HCT116 (cell line): ENCODE measurements around the gene STXBP5. TPM values are rescaled to one million over a fixed set of nuclear protein-coding genes. Genes with fewer than 3 reads are reported as not detected.

ENCODE experiments used
- ATAC-seq: fragments of 200-7000 bp; cut with Tn5 transposase; 2 replicates; pipeline ENCODE4 v1.9.1; 2020; ENCODE audit warnings: mild to moderate bottlenecking, moderate library complexity
- BruUV-seq: library from RNA; stranded (reverse); fragments of 400-500 nt; replicated peaks from 2 replicates; lab custom pipeline; 2021; lab: Mats Ljungman, UMichigan
- CTCF ChIA-PET: fragments of 300-600 bp; sonication (Branson Sonifier 250); formaldehyde crosslinking; loops from one replicate; lab custom pipeline; 2021; ENCODE audit warnings: antibody characterized with exemption; lab: Charles Lee
- POLR2A ChIA-PET: fragments of 300-600, 350-600 bp; sonication (Branson Sonifier 250); formaldehyde crosslinking; loops from one replicate; lab custom pipeline; 2021; ENCODE audit warnings: antibody characterized with exemption; lab: Charles Lee
- RAD21 ChIA-PET, 2 experiments: fragments of 300-600 bp; sonication (Branson Sonifier 250); formaldehyde crosslinking; loops; one replicate each; lab custom pipeline; 2023; ENCODE audit warnings: low total read pairs in 2 of 2; ENCODE audit not compliant: uncharacterized antibody in 2 of 2, unreplicated experiment in 2 of 2, low non-redundant PET in 1 of 2; lab: Charles Lee
- DNase-seq: peaks from one replicate; pipeline ENCODE4 v3.0.0-alpha.2; 2010; ENCODE audit warnings: low read depth, low spot score
- H2AFZ ChIP-seq: fragments of 200-600 bp; shearing (Covaris generic), sonication (generic); 2 replicates; pipeline ENCODE4 v1.6.1; 2017; ENCODE audit warnings: low read depth, mixed run types, mixed read lengths, antibody characterized with exemption, low read length; ENCODE audit not compliant: poor library complexity, severe bottlenecking
- H3K27ac ChIP-seq: 2 replicates; pipeline ENCODE4 v1.5.1; 2012; ENCODE audit warnings: low read depth, low read length
- H3K27me3 ChIP-seq: fragments of 200-600 bp; sonication (generic); 2 replicates; pipeline ENCODE4 v1.6.1; 2016; ENCODE audit warnings: mixed run types, low read length, mixed read lengths; ENCODE audit not compliant: insufficient read depth
- H3K36me3 ChIP-seq, 2 experiments: fragments of 200-500 bp in 1 of 2; fragments of 200-600 bp in 1 of 2; sonication (Bioruptor generic) in 1 of 2; sonication (generic) in 1 of 2; 2 replicates each; pipeline versions ENCODE4 v1.5.1 to v1.6.1; 2014 to 2016; ENCODE audit warnings: low read length in 2 of 2, inconsistent platforms in 1 of 2, mixed read lengths in 1 of 2, mixed run types in 1 of 2; ENCODE audit not compliant: insufficient read depth in 2 of 2, control insufficient read depth in 1 of 2
- H3K4me1 ChIP-seq, 2 experiments: fragments of 200-600 bp in 1 of 2; sonication (generic) in 1 of 2; 2 replicates each; pipeline versions ENCODE4 v1.5.1 to v1.6.1; 2012 to 2017; ENCODE audit warnings: low read length in 2 of 2, inconsistent platforms in 1 of 2, mild to moderate bottlenecking in 1 of 2, mixed read lengths in 1 of 2, mixed run types in 1 of 2, moderate library complexity in 1 of 2; ENCODE audit not compliant: insufficient read depth in 2 of 2, control insufficient read depth in 1 of 2
- H3K4me2 ChIP-seq: fragments of 200-600 bp; sonication (generic); 2 replicates; pipeline ENCODE4 v1.6.1; 2017; ENCODE audit warnings: mixed run types, low read length, mixed read lengths
- H3K4me3 ChIP-seq, 2 experiments: fragments of 200-600 bp in 1 of 2; sonication (generic) in 1 of 2; replicated peaks in 1 of 2; 2 replicates each; pipeline ENCODE4 v1.5.1; 2011 to 2016; ENCODE audit warnings: low read length in 2 of 2, control low read depth in 1 of 2, low read depth in 1 of 2, mild to moderate bottlenecking in 1 of 2, mixed read lengths in 1 of 2, mixed run types in 1 of 2
- H3K79me2 ChIP-seq: fragments of 200-600 bp; sonication (generic); 2 replicates; pipeline ENCODE4 v1.6.1; 2017; ENCODE audit warnings: mild to moderate bottlenecking, mixed run types, low read length, moderate library complexity, mixed read lengths; ENCODE audit not compliant: insufficient read depth
- H3K9ac ChIP-seq: fragments of 200-600 bp; sonication (generic); 2 replicates; pipeline ENCODE4 v1.6.1; 2016; ENCODE audit warnings: low read length, mixed read lengths
- H3K9me2 ChIP-seq: fragments of 200-600 bp; sonication (generic), shearing (Covaris generic); 2 replicates; pipeline ENCODE4 v1.6.1; 2017; ENCODE audit warnings: mixed run types, mild to moderate bottlenecking, moderate library complexity; ENCODE audit not compliant: insufficient read depth
- H3K9me3 ChIP-seq, 2 experiments: fragments of 200-500 bp in 1 of 2; fragments of 200-600 bp in 1 of 2; sonication (Bioruptor generic) in 1 of 2; sonication (generic) in 1 of 2; 2 replicates each; pipeline ENCODE4 v1.6.1; 2014 to 2017; ENCODE audit warnings: low read length in 2 of 2, mixed read lengths in 2 of 2, inconsistent platforms in 1 of 2, low read depth in 1 of 2, mild to moderate bottlenecking in 1 of 2, mixed run types in 1 of 2, moderate library complexity in 1 of 2; ENCODE audit not compliant: control insufficient read depth in 1 of 2, insufficient read depth in 1 of 2
- H4K20me1 ChIP-seq: fragments of 200-600 bp; sonication (generic), shearing (Covaris generic); 2 replicates; pipeline ENCODE4 v1.6.1; 2017; ENCODE audit warnings: mixed run types, mild to moderate bottlenecking, moderate library complexity; ENCODE audit not compliant: insufficient read depth
- CBX3 ChIP-seq: IDR thresholded peaks from 2 replicates; pipeline ENCODE4 v1.6.1; 2012; ENCODE audit warnings: low read depth
- CEBPB ChIP-seq: IDR thresholded peaks from 2 replicates; pipeline ENCODE4 v1.6.1; 2012; ENCODE audit warnings: low read depth
- CTCF ChIP-seq, 3 experiments: fragments of 200-600 bp in 1 of 3; sonication (generic) in 1 of 3; IDR thresholded peaks in 2 of 3; conservative IDR thresholded peaks in 1 of 3; 2 replicates each; pipeline ENCODE4 v1.5.1; 2012 to 2017; ENCODE audit warnings: low read depth in 2 of 3, low read length in 2 of 3, antibody characterized with exemption in 1 of 3, borderline replicate concordance in 1 of 3, control low read depth in 1 of 3, mild to moderate bottlenecking in 1 of 3, mixed read lengths in 1 of 3, mixed run types in 1 of 3, moderate library complexity in 1 of 3; ENCODE audit not compliant: insufficient read depth in 1 of 3
- EZH2 ChIP-seq: fragments of 200-600 bp; sonication (generic); IDR thresholded peaks from 2 replicates; pipeline ENCODE4 v1.6.1; 2017; ENCODE audit warnings: antibody characterized with exemption, mixed run types
- FOSL1 ChIP-seq: IDR thresholded peaks from 2 replicates; pipeline ENCODE4 v1.6.1; 2012; ENCODE audit warnings: low read depth
- JUND ChIP-seq: IDR thresholded peaks from 2 replicates; pipeline ENCODE4 v1.6.1; 2012
- POLR2AphosphoS5 ChIP-seq: IDR thresholded peaks from 2 replicates; pipeline ENCODE4 v1.6.1; 2011; ENCODE audit warnings: mild to moderate bottlenecking, low read depth, low read length, moderate library complexity
- RAD21 ChIP-seq: IDR thresholded peaks from 2 replicates; pipeline ENCODE4 v1.6.1; 2012; ENCODE audit warnings: low read depth, mild to moderate bottlenecking
- SIN3A ChIP-seq: IDR thresholded peaks from 2 replicates; pipeline ENCODE4 v1.6.1; 2012; ENCODE audit warnings: low read depth
- SP1 ChIP-seq: IDR thresholded peaks from 2 replicates; pipeline ENCODE4 v1.6.1; 2012; ENCODE audit warnings: low read depth
- SRF ChIP-seq: IDR thresholded peaks from 2 replicates; pipeline ENCODE4 v1.6.1; 2012; ENCODE audit warnings: low read depth
- TCF7L2 ChIP-seq: IDR thresholded peaks from 2 replicates; pipeline ENCODE4 v1.7.0; 2011; ENCODE audit warnings: borderline replicate concordance, inconsistent platforms; ENCODE audit not compliant: insufficient read depth, insufficient read length; ENCODE audit errors: extremely low read depth
- ZFX ChIP-seq: fragments of 450-650 bp; IDR thresholded peaks from 2 replicates; pipeline ENCODE4 v1.6.1; 2017
- ZNF274 ChIP-seq: fragments of 200-500 bp; sonication (Bioruptor generic); IDR thresholded peaks from 2 replicates; pipeline ENCODE4 v1.6.1; 2014; ENCODE audit warnings: mild to moderate bottlenecking, low read depth, low read length, inconsistent platforms
- intact Hi-C: fragments of 100-400 bp; cut with micrococcal nuclease; formaldehyde crosslinking; loops from 2 replicates; pipeline ENCODE4 v1.10.0; 2022
- total RNA-seq: library from RNA; stranded (reverse); gene quantifications from one replicate; pipeline ENCODE4 v1.2.1, GENCODE V29; 2021; ENCODE audit not compliant: unreplicated experiment
- TF ChIP-seq, protein P1 (sequence below): IDR thresholded peaks from 2 replicates; pipeline ENCODE4 v1.6.1; 2012
- TF ChIP-seq, protein P2 (sequence below): IDR thresholded peaks from 2 replicates; pipeline ENCODE4 v1.6.1; 2012; ENCODE audit warnings: low read depth
- TF ChIP-seq, protein P3 (sequence below): IDR thresholded peaks from 2 replicates; pipeline ENCODE4 v1.6.1; 2012
- TF ChIP-seq, protein P4 (sequence below): IDR thresholded peaks from 2 replicates; pipeline ENCODE4 v1.6.1; 2011; ENCODE audit warnings: mild to moderate bottlenecking, low read length, moderate library complexity; ENCODE audit not compliant: insufficient replicate concordance; ENCODE audit errors: extremely low read depth

The STXBP5 gene
- total RNA-seq, 1 experiment from 2014 or later: 12.6 TPM

DNA sequence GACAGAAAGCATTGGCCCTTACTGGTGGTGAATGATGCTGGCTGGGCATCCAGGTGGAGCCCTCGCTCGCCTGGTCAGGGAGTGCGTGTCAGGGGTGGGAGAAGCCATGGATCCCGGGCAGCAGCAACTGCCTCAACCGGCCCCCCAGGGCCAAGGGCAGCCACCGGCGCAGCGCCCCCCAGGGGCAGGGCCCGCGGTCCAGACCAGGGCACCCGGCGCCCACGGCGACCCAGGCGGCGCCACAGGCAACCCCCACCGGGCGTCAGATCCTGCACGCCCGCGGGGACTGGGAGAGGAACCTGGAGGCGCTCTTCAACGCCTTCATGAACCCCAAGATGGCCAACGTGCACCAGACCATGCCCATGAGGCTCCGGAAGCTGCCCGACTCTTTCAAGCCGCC, 202.6 kb downstream of the STXBP5 start:
- Histone ChIP-seq H3K9ac (no peak overlapping the region), H3K9me3 (no peaks in the 10 kb centered on the region; a peak in 1 of 4 replicates), H3K4me2 (no peak overlapping the region), H3K27ac (no peak overlapping the region), H3K79me2 (no peaks in the 10 kb centered on the region), H3K36me3 (no peaks in the 10 kb centered on the region), H3K27me3 (no peaks in the 10 kb centered on the region), H2AFZ (no peak overlapping the region), H4K20me1 (no peaks in the 10 kb centered on the region), H3K4me1 (no peaks in the 10 kb centered on the region), H3K4me3 (no peak overlapping the region), H3K9me2 (no peaks in the 10 kb centered on the region)
- CTCF ChIA-PET: no interaction called here
- POLR2A ChIA-PET: no interaction called here
- DNase-seq: no peak
- no TSS peak for BruUV-seq
- ATAC-seq: no peak
- RAD21 ChIA-PET: no interaction called here
- TF ChIP-seq CTCF (IDR thresholded peaks at IDR 0.05 in 2 of 3, conservative IDR thresholded peaks at IDR 0.05 in 1 of 3; ENCODE audit: borderline replicate concordance in 1 of 3, insufficient read depth in 1 of 3, low read depth in 2 of 3, low read length in 2 of 3): no peak
- no peak for TF ChIP-seq SP1
- no peak for TF ChIP-seq JUND
- TF ChIP-seq TCF7L2: no peak
- TF ChIP-seq, protein P1, sequence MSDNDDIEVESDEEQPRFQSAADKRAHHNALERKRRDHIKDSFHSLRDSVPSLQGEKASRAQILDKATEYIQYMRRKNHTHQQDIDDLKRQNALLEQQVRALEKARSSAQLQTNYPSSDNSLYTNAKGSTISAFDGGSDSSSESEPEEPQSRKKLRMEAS: no peak
- TF ChIP-seq EZH2: no peak
- TF ChIP-seq ZNF274: no peak
- TF ChIP-seq CEBPB: no peak
- no peak for TF ChIP-seq POLR2AphosphoS5
- TF ChIP-seq CBX3: no peak
- no peak for TF ChIP-seq SRF
- TF ChIP-seq, protein P2, sequence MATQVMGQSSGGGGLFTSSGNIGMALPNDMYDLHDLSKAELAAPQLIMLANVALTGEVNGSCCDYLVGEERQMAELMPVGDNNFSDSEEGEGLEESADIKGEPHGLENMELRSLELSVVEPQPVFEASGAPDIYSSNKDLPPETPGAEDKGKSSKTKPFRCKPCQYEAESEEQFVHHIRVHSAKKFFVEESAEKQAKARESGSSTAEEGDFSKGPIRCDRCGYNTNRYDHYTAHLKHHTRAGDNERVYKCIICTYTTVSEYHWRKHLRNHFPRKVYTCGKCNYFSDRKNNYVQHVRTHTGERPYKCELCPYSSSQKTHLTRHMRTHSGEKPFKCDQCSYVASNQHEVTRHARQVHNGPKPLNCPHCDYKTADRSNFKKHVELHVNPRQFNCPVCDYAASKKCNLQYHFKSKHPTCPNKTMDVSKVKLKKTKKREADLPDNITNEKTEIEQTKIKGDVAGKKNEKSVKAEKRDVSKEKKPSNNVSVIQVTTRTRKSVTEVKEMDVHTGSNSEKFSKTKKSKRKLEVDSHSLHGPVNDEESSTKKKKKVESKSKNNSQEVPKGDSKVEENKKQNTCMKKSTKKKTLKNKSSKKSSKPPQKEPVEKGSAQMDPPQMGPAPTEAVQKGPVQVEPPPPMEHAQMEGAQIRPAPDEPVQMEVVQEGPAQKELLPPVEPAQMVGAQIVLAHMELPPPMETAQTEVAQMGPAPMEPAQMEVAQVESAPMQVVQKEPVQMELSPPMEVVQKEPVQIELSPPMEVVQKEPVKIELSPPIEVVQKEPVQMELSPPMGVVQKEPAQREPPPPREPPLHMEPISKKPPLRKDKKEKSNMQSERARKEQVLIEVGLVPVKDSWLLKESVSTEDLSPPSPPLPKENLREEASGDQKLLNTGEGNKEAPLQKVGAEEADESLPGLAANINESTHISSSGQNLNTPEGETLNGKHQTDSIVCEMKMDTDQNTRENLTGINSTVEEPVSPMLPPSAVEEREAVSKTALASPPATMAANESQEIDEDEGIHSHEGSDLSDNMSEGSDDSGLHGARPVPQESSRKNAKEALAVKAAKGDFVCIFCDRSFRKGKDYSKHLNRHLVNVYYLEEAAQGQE: no peak
- no peak for TF ChIP-seq SIN3A
- no peak for TF ChIP-seq RAD21
- TF ChIP-seq ZFX: no peak
- TF ChIP-seq, protein P3, sequence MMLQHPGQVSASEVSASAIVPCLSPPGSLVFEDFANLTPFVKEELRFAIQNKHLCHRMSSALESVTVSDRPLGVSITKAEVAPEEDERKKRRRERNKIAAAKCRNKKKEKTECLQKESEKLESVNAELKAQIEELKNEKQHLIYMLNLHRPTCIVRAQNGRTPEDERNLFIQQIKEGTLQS: no peak
- no peak for TF ChIP-seq FOSL1
- TF ChIP-seq, protein P4, sequence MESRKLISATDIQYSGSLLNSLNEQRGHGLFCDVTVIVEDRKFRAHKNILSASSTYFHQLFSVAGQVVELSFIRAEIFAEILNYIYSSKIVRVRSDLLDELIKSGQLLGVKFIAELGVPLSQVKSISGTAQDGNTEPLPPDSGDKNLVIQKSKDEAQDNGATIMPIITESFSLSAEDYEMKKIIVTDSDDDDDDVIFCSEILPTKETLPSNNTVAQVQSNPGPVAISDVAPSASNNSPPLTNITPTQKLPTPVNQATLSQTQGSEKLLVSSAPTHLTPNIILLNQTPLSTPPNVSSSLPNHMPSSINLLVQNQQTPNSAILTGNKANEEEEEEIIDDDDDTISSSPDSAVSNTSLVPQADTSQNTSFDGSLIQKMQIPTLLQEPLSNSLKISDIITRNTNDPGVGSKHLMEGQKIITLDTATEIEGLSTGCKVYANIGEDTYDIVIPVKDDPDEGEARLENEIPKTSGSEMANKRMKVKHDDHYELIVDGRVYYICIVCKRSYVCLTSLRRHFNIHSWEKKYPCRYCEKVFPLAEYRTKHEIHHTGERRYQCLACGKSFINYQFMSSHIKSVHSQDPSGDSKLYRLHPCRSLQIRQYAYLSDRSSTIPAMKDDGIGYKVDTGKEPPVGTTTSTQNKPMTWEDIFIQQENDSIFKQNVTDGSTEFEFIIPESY: no peak
- intact Hi-C loops: no loop called here
